ENCODE measurements around the gene ZNF19.

Gene ZNF19

DNA sequence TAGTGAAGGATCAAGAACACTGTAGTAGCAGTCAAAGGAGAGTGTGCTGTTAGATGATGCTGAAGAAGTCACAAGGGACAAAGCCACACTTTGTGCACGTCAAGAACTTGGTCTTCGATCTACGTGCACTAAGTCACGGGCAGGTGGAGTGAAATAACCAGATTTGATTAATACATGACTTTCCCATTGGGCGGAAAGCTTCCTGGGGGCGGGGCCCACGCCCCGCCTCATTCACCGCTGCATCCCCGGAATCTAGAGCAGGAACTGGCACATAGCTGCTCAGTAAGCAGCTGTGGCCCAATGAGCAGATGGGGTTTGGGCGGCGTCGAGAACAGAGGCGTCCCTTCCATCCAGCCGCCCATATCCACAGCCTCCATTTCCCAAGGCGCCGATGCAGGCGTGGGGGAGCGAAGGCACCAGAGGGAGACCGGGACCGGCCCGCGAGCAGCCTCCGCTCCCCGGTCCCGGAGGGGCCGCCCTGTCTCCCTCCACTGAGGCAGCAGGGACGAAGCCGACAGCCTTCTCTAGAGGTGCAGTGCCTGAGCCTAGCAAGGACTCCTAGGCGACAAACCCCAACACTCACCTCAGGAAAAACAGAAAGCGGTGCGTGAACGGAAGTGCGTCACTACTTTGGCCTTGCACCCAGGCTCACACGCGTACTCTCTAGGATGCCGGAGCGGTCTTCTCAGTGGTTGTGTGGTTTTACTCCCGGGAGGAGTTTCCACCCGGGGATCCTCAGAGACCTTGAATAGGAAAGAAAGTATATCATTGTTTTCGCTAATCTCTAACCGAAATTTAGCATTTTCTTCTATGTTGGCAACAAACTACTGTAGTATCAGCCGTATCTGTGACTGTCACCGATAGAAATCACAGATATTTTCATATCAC, 4.9 kb downstream of the ZNF19 start:
- DNase-seq (ENCODE audit: low read depth): peak; percentile 96

DNA sequence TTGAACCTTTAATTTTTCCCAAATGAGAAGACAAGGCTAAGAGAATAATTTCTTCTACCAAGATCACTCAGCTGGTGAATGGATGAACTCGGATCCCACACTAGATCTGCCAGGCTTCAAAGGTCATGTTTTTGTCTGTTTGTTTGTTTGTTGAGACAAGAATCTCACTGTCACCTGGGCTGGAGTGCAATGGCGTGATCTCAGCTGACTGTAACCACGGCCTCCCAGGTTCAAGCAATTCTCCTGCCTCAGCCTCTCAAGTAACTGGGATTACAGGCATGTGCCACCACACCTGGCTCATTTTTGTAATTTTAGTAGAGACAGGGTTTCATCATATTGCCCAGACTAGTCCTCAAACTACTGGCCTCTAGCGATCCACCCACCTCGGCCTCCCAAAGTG, 6.6 kb downstream of the ZNF19 start:
- DNase-seq (ENCODE audit: low read depth): no peak

- DNase-seq (ENCODE audit: low read depth): no peak
Measured at GRCh38 chr16:71480956-71481355, 8.2 kb downstream of the ZNF19 start.

DNA sequence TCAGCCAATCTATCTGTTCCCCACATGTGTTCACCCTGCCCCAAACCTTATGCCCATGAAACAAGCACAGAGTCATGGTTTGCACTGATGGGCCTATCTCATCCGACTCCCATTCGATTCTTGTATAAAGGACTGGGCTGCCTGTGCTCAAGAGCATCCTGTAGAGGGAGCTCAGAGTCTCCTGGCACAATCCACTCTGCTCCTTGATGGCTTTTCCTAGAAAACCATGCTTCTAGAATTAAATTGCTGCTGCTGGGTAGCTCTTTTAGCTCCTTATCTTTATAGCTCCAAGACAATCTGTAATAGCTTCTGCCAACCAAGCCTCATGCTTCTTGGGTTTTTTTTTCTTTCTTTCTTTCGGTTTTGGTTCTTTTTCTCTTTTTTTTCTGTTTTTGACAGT, 9.7 kb downstream of the ZNF19 start:
- peak; percentile 56 for DNase-seq (ENCODE audit: low read depth)

- DNase-seq (ENCODE audit: low read depth): no peak
Measured at GRCh38 chr16:71476457-71477124, 12.5 kb downstream of the ZNF19 start.

GRCh38 chr16:71474864-71475263, 14.3 kb downstream of the ZNF19 start:
- DNase-seq (ENCODE audit: low read depth): peak; percentile 89

GRCh38 chr16:71473891-71474290, 15.2 kb downstream of the ZNF19 start:
- DNase-seq (ENCODE audit: low read depth): peak; percentile 16

GRCh38 chr16:71472931-71473330, 16.2 kb downstream of the ZNF19 start:
- no peak for DNase-seq (ENCODE audit: low read depth)

GRCh38 chr16:71472051-71472450, 17.1 kb downstream of the ZNF19 start:
- no peak for DNase-seq (ENCODE audit: low read depth)

DNA sequence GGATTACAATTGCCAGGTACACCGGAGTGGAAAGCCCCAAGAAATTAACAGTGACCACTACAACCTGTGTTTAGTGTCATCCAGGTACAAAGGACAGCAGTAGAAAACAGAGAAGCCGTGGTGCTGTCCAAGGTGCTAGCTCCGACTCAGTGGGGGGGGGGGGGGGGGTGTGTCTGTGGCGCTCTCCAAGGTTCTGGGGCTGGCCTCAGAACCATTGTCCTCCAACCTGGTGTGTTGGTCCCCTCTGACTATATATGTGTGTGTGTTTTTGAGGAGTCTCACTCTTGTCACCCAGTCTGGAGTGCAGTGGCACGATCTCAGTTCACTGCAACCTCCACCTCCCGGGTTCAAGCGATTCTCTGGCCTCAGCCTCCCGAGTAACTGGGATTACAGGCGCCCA, 21.3 kb downstream of the ZNF19 start:
- peak; percentile 22 for DNase-seq (ENCODE audit: low read depth)

- DNase-seq (ENCODE audit: low read depth): no peak
Measured at GRCh38 chr16:71464231-71464630, 24.9 kb downstream of the ZNF19 start.

- DNase-seq (ENCODE audit: low read depth): peak; percentile 69
Measured at GRCh38 chr16:71461686-71462648, 27.2 kb downstream of the ZNF19 start, which contains the start of gene ZNF23. ZNF23 (minus strand) TSS chr16:71462247; CDS start chr16:71456796, 5,451 bp downstream.

- no peak for DNase-seq (ENCODE audit: low read depth)
Measured at GRCh38 chr16:71460941-71461340, 28.2 kb downstream of the ZNF19 start.

DNA sequence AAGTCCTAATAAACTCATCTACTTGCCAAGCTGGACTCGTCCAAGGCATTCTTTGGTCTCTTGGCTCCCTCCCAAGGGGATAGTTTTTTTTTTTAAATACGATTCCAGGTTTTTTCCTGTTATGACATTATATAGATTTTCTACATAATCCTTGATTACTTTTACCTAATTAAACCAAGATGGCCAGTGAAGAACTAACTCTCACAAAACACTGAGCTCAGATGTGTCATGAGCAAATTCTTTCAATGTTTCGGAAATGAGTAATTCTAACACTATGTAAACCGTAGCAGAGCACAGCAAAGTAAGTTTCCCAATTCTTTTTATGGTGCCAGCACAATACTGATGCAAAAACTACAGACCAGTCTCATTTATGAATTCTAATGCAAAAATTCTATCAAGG, 28.9 kb downstream of the ZNF19 start:
- DNase-seq (ENCODE audit: low read depth): peak; percentile 87

- no peak for DNase-seq (ENCODE audit: low read depth)
Measured at GRCh38 chr16:71459510-71459909, 29.6 kb downstream of the ZNF19 start.

DNA sequence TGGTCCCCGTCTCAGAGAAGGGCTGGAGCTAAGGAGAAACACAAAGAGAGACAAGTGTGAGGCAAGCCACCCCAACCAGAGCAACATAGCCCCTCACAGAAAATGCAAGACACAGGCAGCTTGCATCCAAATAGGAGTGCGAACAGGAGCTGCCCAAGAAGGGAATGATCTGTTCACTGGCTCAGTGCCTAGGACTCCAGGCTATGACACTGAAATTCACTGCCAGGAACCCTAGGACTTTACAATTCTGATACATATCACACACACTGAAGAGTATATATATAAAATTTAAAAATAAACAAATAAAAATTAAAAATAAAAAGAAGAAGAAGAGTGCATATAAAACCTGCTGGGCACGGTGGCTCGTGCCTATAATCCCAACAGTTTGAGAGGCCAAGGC, 32.3 kb downstream of the ZNF19 start:
- DNase-seq (ENCODE audit: low read depth): no peak

DNA sequence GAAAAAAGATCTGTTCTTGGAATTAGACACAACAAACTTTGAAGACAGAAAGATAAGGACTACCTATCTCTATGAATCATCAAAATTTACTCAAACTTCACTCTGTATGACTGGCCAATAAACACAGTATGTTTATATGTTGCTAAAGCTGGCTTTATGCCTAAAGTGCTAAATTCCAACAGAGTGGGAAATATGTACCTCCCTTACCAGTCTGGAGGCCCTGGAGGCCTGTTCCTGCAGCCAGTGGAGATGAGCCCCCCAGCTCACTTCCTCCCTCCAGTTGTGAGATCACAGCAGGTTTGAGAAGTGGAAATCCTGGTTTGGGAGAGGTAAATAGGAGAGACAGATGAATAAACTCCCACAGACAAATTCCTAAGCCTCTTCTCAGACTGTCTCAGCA, 36.1 kb downstream of the ZNF19 start:
- DNase-seq (ENCODE audit: low read depth): peak; percentile 67

DNA sequence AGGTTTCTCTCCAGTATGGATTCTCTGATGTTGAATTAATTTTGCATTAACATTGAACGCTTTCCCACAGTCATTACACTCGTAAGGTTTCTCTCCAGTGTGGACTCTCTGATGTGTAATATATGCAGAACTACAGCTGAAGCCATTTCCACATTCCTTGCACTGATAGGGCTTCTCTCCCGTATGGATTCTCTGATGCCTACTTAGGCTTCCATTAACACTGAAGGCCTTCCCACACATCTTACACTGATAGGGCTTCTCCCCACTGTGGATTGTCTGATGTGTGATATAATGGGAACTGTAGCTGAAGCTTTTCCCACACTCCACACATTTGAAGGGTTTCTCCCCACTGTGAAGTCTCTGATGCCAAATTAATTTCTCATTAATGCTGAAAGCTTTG, 40.1 kb downstream of the ZNF19 start:
- DNase-seq (ENCODE audit: low read depth): no peak

DNA sequence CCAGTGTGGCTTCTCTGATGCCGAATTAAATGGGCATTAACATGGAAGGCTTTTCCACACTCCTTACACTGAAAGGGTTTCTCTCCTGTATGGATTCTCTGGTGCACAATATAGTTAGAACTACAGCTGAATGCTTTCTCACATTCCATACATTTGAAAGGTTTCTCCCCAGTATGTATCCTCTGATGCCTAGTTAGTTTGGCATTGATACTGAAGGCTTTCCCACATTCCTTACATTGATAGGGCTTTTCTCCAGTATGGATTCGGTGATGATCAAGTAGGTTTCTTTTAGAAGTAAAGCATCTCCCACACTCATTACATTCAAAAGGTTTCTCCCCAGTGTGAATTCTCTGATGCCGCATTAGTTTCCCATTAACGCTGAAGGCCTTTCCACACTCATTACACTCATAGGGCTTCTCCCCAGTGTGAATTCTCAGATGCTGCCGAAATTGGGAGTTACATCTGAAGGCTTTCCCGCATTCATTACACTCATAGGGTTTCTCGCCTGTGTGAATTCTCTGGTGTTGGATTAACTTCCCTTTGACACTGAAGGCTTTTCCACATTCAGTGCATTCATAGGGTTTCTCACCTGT, 40.8 kb downstream of the ZNF19 start:
- DNase-seq (ENCODE audit: low read depth): no peak

GRCh38 chr16:71443714-71444113, 45.4 kb downstream of the ZNF19 start:
- no peak for DNase-seq (ENCODE audit: low read depth)

- no peak for DNase-seq (ENCODE audit: low read depth)
Measured at GRCh38 chr16:71442051-71442440, 47.1 kb downstream of the ZNF19 start, which contains the start of gene TLE7. TLE7 (minus strand) TSS chr16:71442054; CDS start chr16:71433324, 8,730 bp downstream.

All from iris pigment epithelial cell (primary cell).